ENCODE measurements around the gene MAP3K20. TPM values are rescaled to one million over a fixed set of nuclear protein-coding genes. Genes with fewer than 3 reads are reported as not detected.

Gene MAP3K20
- total and polyA plus RNA-seq, 10 of the 15 experiments (the other 5 are each of a cell fraction or from before 2014, with no cell fraction given), result 0.04 to 5.6 (median 2.3) TPM

DNA sequence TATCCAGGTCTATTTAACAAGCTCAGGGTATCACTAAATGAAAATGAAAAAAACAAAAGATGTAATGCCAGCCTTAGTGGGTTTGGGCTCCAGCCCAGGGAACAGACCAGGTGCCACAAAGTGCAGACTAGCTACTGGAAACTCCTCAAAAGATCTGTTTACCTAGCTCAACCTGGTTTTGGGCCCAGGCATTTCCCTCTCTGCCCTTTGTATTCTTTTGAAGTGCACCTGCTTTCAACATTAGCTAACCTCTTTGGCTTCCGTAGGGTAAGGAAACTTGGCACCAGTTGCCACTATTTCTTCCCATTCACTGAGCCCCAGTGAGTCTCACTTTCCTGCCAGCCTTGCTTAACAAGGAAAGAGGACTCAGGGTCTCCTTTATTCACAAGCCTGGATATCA is 155.4 kb downstream of the MAP3K20 start:
- Histone ChIP-seq H4K20me1 (ENCODE audit: control insufficient read depth, insufficient read depth) (no peaks in the 10 kb centered on the region), H3K79me2 (ENCODE audit: control insufficient read depth, insufficient read depth, low read length) (no peaks in the 10 kb centered on the region), H3K4me3 (no peak overlapping the region), H2AFZ (ENCODE audit: control insufficient read depth, low read depth, low read length) (no peak overlapping the region), H3K36me3 (ENCODE audit: control insufficient read depth in 2 of 2, insufficient read depth in 2 of 2, low read length in 1 of 2) (peaks cover 0 to 5% of the 10 kb centered on the region in 2 experiments; a peak in 1 of 4 replicates), H3K27me3 (replicated peaks in 1 of 2; ENCODE audit: control insufficient read depth in 2 of 2, insufficient read depth in 2 of 2, low read length in 1 of 2) (no peaks in the 10 kb centered on the region), H3K4me2 (ENCODE audit: control insufficient read depth, insufficient read depth) (no peak overlapping the region), H3K9ac (ENCODE audit: control insufficient read depth, insufficient read depth, low read length) (no peak overlapping the region), H3K9me3 (replicated peaks; ENCODE audit: control insufficient read depth, insufficient read depth, low read length) (no peaks in the 10 kb centered on the region), H3K27ac (ENCODE audit: control insufficient read depth, insufficient read depth) (no peak overlapping the region), H3K4me1 (ENCODE audit: control insufficient read depth, insufficient read depth, low read length) (no peaks in the 10 kb centered on the region)
- no TSS peak for BruUV-seq (replicated peaks)
- in situ Hi-C loops (cut with MboI), result no loop called here
- FAIRE-seq (no peak), ATAC-seq (no peak), DNase-seq (ENCODE audit: low read depth, low spot score) (no peak)
- POLR2A ChIA-PET, result no interaction called here
- CTCF ChIA-PET, result interaction anchor here (0.6 to 1.7 kb wide), 3 partner anchors 14 to 171 kb away, joined by 3 to 5 read pairs (median 3); no protein-coding TSS in a partner anchor
- RAD21 ChIA-PET (ENCODE audit: unreplicated experiment), result no interaction called here
- TF ChIP-seq CHD2 (IDR thresholded peaks at IDR 0.05; ENCODE audit: borderline replicate concordance, low read depth, low read length), result no peak
- no peak for TF ChIP-seq CBX3 (IDR thresholded peaks at IDR 0.05; ENCODE audit: borderline replicate concordance, low read depth)
- TF ChIP-seq, protein P1, sequence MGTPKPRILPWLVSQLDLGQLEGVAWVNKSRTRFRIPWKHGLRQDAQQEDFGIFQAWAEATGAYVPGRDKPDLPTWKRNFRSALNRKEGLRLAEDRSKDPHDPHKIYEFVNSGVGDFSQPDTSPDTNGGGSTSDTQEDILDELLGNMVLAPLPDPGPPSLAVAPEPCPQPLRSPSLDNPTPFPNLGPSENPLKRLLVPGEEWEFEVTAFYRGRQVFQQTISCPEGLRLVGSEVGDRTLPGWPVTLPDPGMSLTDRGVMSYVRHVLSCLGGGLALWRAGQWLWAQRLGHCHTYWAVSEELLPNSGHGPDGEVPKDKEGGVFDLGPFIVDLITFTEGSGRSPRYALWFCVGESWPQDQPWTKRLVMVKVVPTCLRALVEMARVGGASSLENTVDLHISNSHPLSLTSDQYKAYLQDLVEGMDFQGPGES (IDR thresholded peaks at IDR 0.05), result no peak
- TF ChIP-seq NFIC (IDR thresholded peaks at IDR 0.05; ENCODE audit: low read depth, low read length), result no peak
- TF ChIP-seq WRNIP1 (IDR thresholded peaks at IDR 0.05; ENCODE audit: borderline replicate concordance, low read depth, low read length), result no peak
- TF ChIP-seq RELA (IDR thresholded peaks at IDR 0.05; ENCODE audit: borderline replicate concordance, partially characterized antibody), result no peak
- no peak for TF ChIP-seq NRF1 (conservative IDR thresholded peaks at IDR 0.05; ENCODE audit: low read depth, low read length)
- no peak for TF ChIP-seq SMARCA5 (IDR thresholded peaks at IDR 0.05)
- intact Hi-C loops (cut with micrococcal nuclease; ENCODE audit: unreplicated experiment), result no loop called here
- SMC1A ChIA-PET (ENCODE audit: uncharacterized antibody, unreplicated experiment), result interaction anchor here (1.3 kb wide), 1 partner anchor 107 kb away, joined by 3 read pairs; no protein-coding TSS in a partner anchor
- 100% methylated on average over 1 of the region's 1 CpG for WGBS (ENCODE audit: insufficient coverage, insufficient replicate concordance, low lambda C conversion rate, missing lambda C conversion rate)
